ENCODE data around the gene CCDC57.

GRCh38 chr17:82097184-82097918, 115.3 kb downstream of the CCDC57 start:
- TF ChIP-seq CTCF (IDR thresholded peaks at IDR 0.05) (no peak), POLR2A (IDR thresholded peaks at IDR 0.05) (peak; percentile 53), EP300 (IDR thresholded peaks at IDR 0.05; ENCODE audit: low read depth) (no peak), POLR2AphosphoS5 (IDR thresholded peaks at IDR 0.05) (peak in 1 of 3 donors; percentile 37)

Data from transverse colon (tissue), 4 donors.